Measurements from ENCODE around the gene ADRB2.

DNA sequence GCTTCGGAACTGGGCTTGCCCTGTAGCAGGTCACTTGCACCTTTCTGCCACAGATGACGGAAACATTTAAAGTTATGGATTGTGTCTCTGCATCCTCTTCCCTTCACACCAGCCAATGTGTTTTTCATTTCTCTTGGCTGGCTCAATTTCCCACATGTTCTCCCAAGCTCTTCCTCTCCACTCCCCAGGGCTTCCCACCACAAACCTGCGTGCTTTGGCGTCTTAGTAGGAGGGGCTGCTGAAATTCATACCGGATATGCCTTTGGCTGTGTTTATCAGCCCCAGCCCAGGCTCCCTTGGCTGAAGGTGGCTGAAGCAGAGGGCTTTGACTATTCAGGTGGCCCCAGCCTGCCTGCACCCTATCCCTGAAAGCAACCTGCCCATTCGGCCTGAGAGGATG is 32.1 kb downstream of the ADRB2 start:
- TF ChIP-seq, protein P1, sequence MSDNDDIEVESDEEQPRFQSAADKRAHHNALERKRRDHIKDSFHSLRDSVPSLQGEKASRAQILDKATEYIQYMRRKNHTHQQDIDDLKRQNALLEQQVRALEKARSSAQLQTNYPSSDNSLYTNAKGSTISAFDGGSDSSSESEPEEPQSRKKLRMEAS (IDR thresholded peaks at IDR 0.05): no peak
- TF ChIP-seq, protein P2, sequence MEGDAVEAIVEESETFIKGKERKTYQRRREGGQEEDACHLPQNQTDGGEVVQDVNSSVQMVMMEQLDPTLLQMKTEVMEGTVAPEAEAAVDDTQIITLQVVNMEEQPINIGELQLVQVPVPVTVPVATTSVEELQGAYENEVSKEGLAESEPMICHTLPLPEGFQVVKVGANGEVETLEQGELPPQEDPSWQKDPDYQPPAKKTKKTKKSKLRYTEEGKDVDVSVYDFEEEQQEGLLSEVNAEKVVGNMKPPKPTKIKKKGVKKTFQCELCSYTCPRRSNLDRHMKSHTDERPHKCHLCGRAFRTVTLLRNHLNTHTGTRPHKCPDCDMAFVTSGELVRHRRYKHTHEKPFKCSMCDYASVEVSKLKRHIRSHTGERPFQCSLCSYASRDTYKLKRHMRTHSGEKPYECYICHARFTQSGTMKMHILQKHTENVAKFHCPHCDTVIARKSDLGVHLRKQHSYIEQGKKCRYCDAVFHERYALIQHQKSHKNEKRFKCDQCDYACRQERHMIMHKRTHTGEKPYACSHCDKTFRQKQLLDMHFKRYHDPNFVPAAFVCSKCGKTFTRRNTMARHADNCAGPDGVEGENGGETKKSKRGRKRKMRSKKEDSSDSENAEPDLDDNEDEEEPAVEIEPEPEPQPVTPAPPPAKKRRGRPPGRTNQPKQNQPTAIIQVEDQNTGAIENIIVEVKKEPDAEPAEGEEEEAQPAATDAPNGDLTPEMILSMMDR (IDR thresholded peaks at IDR 0.05; ENCODE audit: low read depth, low read length, missing input control): no peak
- TF ChIP-seq, protein P3, sequence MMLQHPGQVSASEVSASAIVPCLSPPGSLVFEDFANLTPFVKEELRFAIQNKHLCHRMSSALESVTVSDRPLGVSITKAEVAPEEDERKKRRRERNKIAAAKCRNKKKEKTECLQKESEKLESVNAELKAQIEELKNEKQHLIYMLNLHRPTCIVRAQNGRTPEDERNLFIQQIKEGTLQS (IDR thresholded peaks at IDR 0.05): no peak
- TF ChIP-seq TAF1 (conservative IDR thresholded peaks at IDR 0.05) (no peak), YY1 (IDR thresholded peaks at IDR 0.05) (no peak), JUND (IDR thresholded peaks at IDR 0.05) (no peak), EGR1 (IDR thresholded peaks at IDR 0.05; ENCODE audit: low read depth in 2 of 2) (no peak), RAD21 (IDR thresholded peaks at IDR 0.05) (no peak), SP1 (IDR thresholded peaks at IDR 0.05) (no peak)

Data from liver (tissue), 3 donors.